Skeletal muscle cell (primary cell): ENCODE data around the gene RHOD.

ENCODE experiments used
- DNase-seq: peaks from one replicate; pipeline ENCODE4 v3.0.0-alpha.2; 2010; ENCODE audit warnings: low read depth
- H3K4me3 ChIP-seq: 2 replicates; pipeline ENCODE4 v1.5.1; 2011; ENCODE audit warnings: low read depth, mild to moderate bottlenecking, control low read depth, low read length, moderate library complexity

The RHOD gene, protein sequence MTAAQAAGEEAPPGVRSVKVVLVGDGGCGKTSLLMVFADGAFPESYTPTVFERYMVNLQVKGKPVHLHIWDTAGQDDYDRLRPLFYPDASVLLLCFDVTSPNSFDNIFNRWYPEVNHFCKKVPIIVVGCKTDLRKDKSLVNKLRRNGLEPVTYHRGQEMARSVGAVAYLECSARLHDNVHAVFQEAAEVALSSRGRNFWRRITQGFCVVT

GRCh38 chr11:67056267-67057204, at the start of gene RHOD:
RHOD (plus strand) TSS chr11:67056847; CDS start chr11:67056903, 56 bp downstream.
- H3K4me3 ChIP-seq, result peak within 1 kb of the TSS; percentile 42
- DNase-seq, result no peak

- no peak for DNase-seq
- H3K4me3 ChIP-seq, result no peak overlapping the region
These were observed 49.5 kb upstream of the RHOD start for GRCh38 chr11:67007126-67007525.

DNA sequence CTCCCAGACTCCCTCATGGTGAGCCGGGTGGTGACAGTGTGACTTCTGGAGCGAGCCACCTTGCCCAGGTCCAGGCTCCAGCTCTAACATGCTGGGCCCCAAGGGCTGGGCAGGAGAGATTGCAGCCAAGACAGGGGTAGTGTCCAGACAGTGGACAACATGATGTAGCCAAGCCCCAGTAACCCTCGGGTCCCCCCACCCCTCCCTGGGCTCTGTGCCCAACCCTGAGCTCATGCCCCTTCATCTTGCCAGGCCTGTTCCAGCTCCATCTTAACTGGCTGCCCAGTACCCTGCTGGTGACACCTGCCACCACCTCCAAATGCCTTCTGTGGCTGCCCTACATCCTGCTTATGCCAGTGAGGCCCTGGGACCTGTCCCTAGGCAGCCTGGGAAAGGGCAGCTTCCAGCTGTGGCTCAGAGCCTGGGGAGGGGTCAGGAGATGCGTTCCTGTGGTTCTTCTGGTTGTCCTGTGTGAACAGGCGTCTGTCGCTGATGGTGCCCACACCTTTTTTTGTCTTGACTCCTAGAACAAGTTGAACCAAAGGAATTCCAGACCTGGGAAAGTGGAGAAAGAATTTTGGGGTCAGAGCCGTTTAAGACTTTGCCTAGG, 46.2 kb upstream of the RHOD start:
- DNase-seq, result no peak
- H3K4me3 ChIP-seq, result no peak overlapping the region

- no peak overlapping the region for H3K4me3 ChIP-seq
- DNase-seq, result no peak
These were observed 43.1 kb upstream of the RHOD start for GRCh38 chr11:67013511-67014045.

- no peak overlapping the region for H3K4me3 ChIP-seq
- DNase-seq, result no peak
These were observed 42.3 kb upstream of the RHOD start for GRCh38 chr11:67014343-67014742.

- no peak for DNase-seq
- no peak overlapping the region for H3K4me3 ChIP-seq
These were observed 41.6 kb upstream of the RHOD start for GRCh38 chr11:67015048-67015447.

DNA sequence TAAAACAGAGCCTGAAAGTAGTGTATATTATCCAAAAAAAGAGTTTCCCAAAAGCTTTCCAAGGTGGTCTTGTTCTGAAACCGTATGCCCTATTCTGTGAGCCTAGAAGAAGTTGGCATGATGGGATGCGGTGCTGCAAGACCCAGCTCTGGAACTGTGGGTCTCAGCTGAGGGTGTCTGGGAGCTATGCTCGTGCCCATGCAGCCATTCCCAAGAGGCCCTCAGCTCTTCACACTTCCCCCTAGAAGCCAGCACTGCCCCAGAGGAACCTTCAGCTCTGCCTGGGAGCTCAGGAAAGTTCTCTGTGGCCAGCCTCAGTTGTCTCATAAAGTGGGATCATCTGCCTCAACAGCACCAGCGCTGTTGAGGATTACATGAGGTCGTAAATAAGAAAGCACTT, 40.1 kb upstream of the RHOD start:
- DNase-seq, result no peak
- H3K4me3 ChIP-seq, result no peak overlapping the region

DNA sequence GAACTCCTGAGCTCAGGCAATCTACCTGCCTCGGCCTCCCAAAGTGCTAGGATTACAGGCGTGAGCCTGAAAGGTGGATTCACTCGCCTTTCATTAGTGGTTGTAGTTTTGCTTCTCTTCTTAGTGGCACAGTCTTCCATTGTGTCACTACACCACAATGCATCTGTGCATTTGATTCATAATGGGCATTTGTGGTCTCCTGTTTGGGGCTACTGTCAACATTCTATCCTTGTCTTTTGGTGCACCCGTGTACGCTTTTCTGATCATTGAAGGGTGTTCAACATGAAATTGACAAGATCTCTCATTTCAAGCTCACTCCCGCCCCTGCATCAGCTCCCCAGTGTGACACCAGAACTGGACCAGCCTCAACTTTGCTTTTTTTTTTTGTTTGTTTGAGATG, 35.7 kb upstream of the RHOD start:
- DNase-seq, result no peak
- H3K4me3 ChIP-seq, result no peak overlapping the region

DNA sequence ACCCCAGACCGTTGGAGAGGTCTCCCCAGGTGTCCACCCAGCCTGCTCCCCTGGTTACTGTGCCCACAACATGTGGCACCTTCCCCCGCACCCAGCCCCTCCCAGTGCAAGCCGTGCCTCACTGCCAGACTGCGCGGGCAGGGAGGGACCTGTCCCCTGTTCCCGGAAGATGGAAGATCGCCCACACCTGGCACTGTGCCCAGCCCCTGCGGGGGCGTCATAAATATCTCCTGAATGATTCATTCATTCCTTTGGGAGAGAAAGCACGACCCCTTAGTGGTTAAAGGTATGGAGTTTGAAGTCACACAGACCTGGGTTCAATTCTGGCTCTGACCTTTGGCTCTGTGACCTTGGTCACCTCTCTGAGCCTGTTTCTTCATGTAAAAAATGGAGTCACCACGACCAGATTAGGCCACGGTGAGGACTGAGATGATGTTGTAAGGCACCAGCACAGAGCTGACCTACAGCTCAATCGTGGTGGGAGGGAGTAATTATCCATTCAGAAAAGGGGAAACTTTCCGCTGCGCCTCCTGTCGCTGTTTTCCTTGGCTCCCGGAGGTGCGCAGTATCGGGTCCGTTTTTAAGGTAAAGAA, 34.2 kb upstream of the RHOD start:
- no peak for DNase-seq

GRCh38 chr11:67022961-67023956, 33.4 kb upstream of the RHOD start, which contains the start of gene SYT12:
SYT12 (plus strand) TSS chr11:67023134; CDS start chr11:67030145, 7,011 bp downstream.
- DNase-seq, result no peak
- H3K4me3 ChIP-seq, result peak within 1 kb of the TSS; percentile 37

More for the DNA sequence above, 34.2 kb upstream of the RHOD start:
- peak overlapping the region; percentile 29 for H3K4me3 ChIP-seq

DNA sequence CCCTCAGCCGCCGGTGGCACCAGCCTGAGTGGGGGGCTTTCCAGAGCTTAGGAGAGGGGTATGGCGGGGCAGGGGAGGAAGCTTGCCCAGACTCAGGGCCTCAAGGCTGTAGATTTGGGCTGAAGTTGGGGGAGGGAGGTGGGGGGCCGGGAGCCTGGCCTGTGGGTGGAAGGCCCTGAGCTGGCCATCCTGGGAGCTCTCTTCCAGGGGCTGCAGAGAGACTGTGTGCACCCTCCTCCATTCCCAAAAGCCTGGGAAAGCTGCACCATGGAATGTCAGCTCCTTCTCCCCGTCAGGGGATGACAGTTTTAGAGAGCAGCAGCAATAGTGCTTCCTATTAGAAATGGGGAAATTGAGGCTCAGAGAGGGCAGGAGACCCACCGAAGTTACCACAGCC, 32.7 kb upstream of the RHOD start:
- peak overlapping the region; percentile 37 for H3K4me3 ChIP-seq
- no peak for DNase-seq

DNA sequence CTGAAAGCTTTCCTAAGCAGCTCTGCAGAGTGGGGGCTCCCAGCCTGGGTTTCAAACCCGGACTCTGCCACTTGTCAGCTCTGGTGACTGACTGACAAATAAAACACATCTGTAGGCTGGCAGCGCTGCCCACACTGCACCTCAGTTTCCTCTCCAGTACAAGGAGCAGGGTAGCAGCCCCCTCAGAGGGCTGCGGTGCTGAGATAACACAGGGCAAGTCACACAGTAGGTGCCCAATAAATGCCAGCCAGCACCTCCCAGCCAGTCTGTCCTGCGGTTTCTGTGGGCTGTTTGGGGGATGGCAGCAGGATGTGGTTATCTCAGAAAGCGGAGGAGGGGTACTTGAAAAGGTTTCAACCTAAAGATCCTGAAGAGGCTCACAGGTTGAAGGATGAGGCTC, 32.2 kb upstream of the RHOD start:
- H3K4me3 ChIP-seq, result no peak overlapping the region
- DNase-seq, result no peak

DNA sequence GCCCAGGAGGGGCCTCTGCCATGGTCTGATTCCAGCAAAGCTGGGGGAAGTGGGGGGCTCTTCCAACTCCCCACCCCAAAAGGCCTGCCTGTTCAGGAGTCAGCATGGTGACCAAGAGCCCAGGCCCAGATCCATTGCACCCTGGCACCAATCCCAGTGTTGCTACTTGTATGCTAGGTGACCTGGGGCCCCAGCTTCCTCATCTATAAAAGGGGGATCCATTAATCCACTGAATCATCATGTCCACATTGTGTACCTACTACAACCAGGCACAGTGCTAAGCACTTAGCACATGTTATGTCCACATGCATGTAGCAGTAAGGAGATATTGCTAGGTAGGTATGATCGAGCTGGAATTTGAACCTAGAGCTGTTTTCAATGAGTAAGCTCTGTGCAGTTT, 31.7 kb upstream of the RHOD start:
- no peak overlapping the region for H3K4me3 ChIP-seq
- DNase-seq, result no peak

DNA sequence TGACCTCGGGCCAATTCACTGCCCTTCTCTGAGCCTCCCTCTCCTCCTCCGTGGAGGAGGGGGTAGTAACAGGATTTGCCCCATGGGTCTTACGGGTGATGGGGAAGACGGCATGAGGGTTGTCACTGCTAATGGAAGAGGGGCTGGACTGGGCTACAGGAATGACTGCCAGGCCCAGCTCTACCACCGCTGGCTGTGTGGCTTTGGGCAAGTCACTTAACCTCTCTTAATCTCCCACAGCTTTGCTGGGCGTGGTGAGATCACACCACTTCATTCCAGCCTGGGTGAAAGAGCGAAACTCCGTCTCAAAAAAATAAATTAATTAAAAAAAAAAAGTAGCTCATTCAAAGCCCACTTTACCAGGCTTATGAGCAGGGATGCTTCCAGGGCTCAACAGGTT, 30.9 kb upstream of the RHOD start:
- DNase-seq, result no peak
- H3K4me3 ChIP-seq, result no peak overlapping the region

GRCh38 chr11:67026941-67027340, 29.7 kb upstream of the RHOD start:
- H3K4me3 ChIP-seq, result no peak overlapping the region
- DNase-seq, result no peak

DNA sequence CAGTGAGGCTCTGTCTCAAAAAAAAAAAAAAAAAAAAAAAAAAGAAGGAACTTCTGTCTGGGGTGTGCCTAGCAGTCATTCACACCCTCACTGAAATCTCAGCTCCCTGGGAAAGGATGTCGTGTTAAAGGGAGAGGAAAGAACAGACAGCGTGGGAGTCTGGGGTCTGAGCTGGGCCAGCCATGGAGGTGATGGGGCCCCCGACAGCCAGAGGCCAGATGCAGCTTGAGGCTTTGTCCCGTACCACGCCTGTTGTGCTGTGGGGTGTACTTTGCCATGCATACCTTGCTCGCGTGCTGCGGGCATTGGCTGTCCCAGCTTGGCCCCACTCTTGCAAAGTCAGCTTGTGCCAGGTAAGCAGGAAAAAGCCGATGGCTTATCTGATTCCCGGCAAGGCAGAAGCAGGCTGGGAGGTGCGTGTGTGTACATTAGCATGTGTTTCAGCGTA, 29.1 kb upstream of the RHOD start:
- no peak overlapping the region for H3K4me3 ChIP-seq
- DNase-seq, result no peak

DNA sequence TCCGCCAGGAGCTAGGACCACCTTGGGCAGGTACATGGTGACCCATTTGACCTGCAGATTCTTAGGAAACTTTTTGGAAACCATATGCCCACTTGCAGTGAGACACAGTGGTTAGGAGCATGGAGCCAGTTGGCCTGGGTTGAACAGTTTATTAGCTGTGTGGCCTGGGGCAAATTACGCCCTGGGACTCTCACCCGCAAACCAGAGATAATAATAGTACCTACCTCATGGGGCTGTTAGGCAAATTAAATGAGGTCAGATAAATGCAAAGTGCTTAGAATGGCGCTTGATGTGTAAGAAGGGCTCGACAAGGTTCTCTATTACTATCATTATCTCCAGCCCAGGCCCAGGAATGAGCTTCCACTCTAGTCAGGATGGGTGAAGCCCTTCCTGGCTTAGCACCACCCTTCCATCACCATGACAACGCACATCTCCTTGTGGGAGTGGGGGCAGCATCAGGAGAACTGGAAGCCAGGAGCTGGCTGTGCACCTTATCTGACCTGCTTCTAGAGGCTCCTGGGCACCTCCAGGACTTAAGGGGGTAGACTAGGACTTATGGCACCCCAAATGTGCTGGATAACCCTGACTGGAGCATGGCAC, 28.6 kb upstream of the RHOD start:
- no peak for DNase-seq

GRCh38 chr11:67029146-67029545, 27.5 kb upstream of the RHOD start:
- no peak for DNase-seq

More for the DNA sequence above, 28.6 kb upstream of the RHOD start:
- no peak overlapping the region for H3K4me3 ChIP-seq

More at GRCh38 chr11:67029146-67029545, 27.5 kb upstream of the RHOD start:
- no peak overlapping the region for H3K4me3 ChIP-seq
